ENCODE data around the gene LRRC49.

DNA sequence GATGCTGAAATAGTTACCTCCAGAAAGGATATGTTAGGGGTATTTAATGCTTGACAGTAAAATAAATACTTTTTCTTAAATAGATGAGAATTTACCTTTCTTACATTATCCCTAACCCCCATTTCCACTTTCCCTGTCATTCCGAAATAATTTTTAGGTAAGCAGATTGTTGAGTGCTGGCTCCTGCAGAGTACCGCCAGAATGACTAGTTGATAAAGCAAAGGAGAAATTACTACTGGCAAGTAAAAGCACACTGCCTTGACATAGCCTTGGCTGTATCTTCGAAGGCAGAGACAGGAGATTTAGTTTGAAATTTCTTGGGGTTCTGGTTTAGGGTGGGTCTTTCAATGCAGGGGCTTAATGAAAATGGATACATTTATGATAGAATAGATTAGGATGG, 40.8 kb downstream of the LRRC49 start:
- TF ChIP-seq, protein P1, sequence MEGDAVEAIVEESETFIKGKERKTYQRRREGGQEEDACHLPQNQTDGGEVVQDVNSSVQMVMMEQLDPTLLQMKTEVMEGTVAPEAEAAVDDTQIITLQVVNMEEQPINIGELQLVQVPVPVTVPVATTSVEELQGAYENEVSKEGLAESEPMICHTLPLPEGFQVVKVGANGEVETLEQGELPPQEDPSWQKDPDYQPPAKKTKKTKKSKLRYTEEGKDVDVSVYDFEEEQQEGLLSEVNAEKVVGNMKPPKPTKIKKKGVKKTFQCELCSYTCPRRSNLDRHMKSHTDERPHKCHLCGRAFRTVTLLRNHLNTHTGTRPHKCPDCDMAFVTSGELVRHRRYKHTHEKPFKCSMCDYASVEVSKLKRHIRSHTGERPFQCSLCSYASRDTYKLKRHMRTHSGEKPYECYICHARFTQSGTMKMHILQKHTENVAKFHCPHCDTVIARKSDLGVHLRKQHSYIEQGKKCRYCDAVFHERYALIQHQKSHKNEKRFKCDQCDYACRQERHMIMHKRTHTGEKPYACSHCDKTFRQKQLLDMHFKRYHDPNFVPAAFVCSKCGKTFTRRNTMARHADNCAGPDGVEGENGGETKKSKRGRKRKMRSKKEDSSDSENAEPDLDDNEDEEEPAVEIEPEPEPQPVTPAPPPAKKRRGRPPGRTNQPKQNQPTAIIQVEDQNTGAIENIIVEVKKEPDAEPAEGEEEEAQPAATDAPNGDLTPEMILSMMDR (IDR thresholded peaks at IDR 0.05; ENCODE audit: low read depth, low read length, poor library complexity, severe bottlenecking): no peak
- TF ChIP-seq EZH2phosphoT487 (IDR thresholded peaks at IDR 0.05; ENCODE audit: borderline replicate concordance, low read length): no peak
